Measurements from ENCODE around the gene MMP24OS. TPM values are rescaled to one million over a fixed set of nuclear protein-coding genes. Genes with fewer than 3 reads are reported as not detected.
A peak's percentile ranks its signal among the peaks of the same experiment; 100 is the strongest.

The MMP24OS gene
- total RNA-seq, 4 donors from 2014 or later: 8.8 to 67.8 (median 18.1) TPM

GRCh38 chr20:35304956-35305355 lies 27.0 kb upstream of the MMP24OS start:
- no peak overlapping the region for H3K27ac ChIP-seq
- H3K4me3 ChIP-seq: no peak overlapping the region
- H3K4me1 ChIP-seq: peaks cover 0 to 3% of the 10 kb centered on the region in 2 donors
- H3K27me3 ChIP-seq: no peaks in the 10 kb centered on the region
- DNase-seq: no peak
- intact Hi-C loops (cut with DNase I; ENCODE audit: low total_unique reads): loop anchor here (5.0 kb wide), 1 partner anchor 137 kb away; no protein-coding TSS in a partner anchor
- no peaks in the 10 kb centered on the region for H3K36me3 ChIP-seq
- no peaks in the 10 kb centered on the region for H3K9me3 ChIP-seq
- TF ChIP-seq CTCF (IDR thresholded peaks at IDR 0.05) (no peak), POLR2A (IDR thresholded peaks at IDR 0.05) (no peak)

- no peak overlapping the region for H3K27ac ChIP-seq
Measured at GRCh38 chr20:35303735-35304491, 26.0 kb upstream of the MMP24OS start.

GRCh38 chr20:35303382-35303734 lies 25.4 kb upstream of the MMP24OS start:
- Histone ChIP-seq H3K9me3 (no peaks in the 10 kb centered on the region), H3K36me3 (no peaks in the 10 kb centered on the region), H3K27me3 (no peaks in the 10 kb centered on the region), H3K4me1 (peaks cover 0 to 3% of the 10 kb centered on the region in 2 donors), H3K27ac (no peak overlapping the region), H3K4me3 (no peak overlapping the region)
- intact Hi-C loops (cut with DNase I; ENCODE audit: low total_unique reads): loop anchor here (5.0 kb wide), 1 partner anchor 139 kb away; no protein-coding TSS in a partner anchor
- no peak for DNase-seq
- TF ChIP-seq POLR2A (IDR thresholded peaks at IDR 0.05): no peak
- no peak for TF ChIP-seq CTCF (IDR thresholded peaks at IDR 0.05)

More at GRCh38 chr20:35303735-35304491, 26.0 kb upstream of the MMP24OS start:
- no peak overlapping the region for H3K4me3 ChIP-seq
- no peaks in the 10 kb centered on the region for H3K27me3 ChIP-seq
- peak; percentile 77 to 83 for DNase-seq
- H3K36me3 ChIP-seq: no peaks in the 10 kb centered on the region
- no peaks in the 10 kb centered on the region for H3K9me3 ChIP-seq
- peaks cover 0 to 3% of the 10 kb centered on the region in 2 donors for H3K4me1 ChIP-seq
- TF ChIP-seq POLR2A (IDR thresholded peaks at IDR 0.05) (no peak), CTCF (IDR thresholded peaks at IDR 0.05) (peak; percentile 77 to 89 (median 88))
- intact Hi-C loops (cut with DNase I; ENCODE audit: low total_unique reads): loop anchor here (5.0 kb wide), 1 partner anchor 138 kb away; no protein-coding TSS in a partner anchor

- no peak overlapping the region for H3K27ac ChIP-seq
- TF ChIP-seq POLR2A (IDR thresholded peaks at IDR 0.05) (no peak), CTCF (IDR thresholded peaks at IDR 0.05) (no peak)
- DNase-seq: no peak
- intact Hi-C loops (cut with DNase I; ENCODE audit: low total_unique reads): loop anchor here (5.0 kb wide), 1 partner anchor 140 kb away; no protein-coding TSS in a partner anchor
- no peaks in the 10 kb centered on the region for H3K36me3 ChIP-seq
- H3K4me1 ChIP-seq: no peaks in the 10 kb centered on the region
- no peak overlapping the region for H3K4me3 ChIP-seq
- no peaks in the 10 kb centered on the region for H3K27me3 ChIP-seq
- no peaks in the 10 kb centered on the region for H3K9me3 ChIP-seq
Measured at GRCh38 chr20:35302421-35303335, 24.8 kb upstream of the MMP24OS start.
